Right kidney (tissue), 1 donor: Measurements from ENCODE around the gene SPESP1.

ENCODE experiments used
- DNase-seq: peaks from one replicate; pipeline ENCODE4 v3.0.0-alpha.2; 2016

Gene SPESP1

GRCh38 chr15:68991723-68992122 lies 61.4 kb downstream of the SPESP1 start:
- peak; percentile 35 for DNase-seq

- DNase-seq, result no peak
Measured at GRCh38 chr15:68992696-68993095, 62.4 kb downstream of the SPESP1 start.

GRCh38 chr15:68993276-68993675 lies 63.0 kb downstream of the SPESP1 start:
- DNase-seq, result no peak

GRCh38 chr15:68994149-68994548 lies 63.8 kb downstream of the SPESP1 start:
- no peak for DNase-seq

GRCh38 chr15:68994981-68995761 lies 64.8 kb downstream of the SPESP1 start:
- no peak for DNase-seq
